NCI-H2029 treated with DMSO at 0.1 percent for 48 hours (cell line): ENCODE data around the gene KRT16.
"Not testable (repeated sequence)": the region's sequence is repeated elsewhere in the genome, so short reads cannot be mapped to it uniquely, and the experiment has no call there.

Experiments
- DNase-seq: peaks from one replicate; lab custom pipeline; 2025; lab: John Stamatoyannopoulos, UW

Gene KRT16

GRCh38 chr17:41612376-41613160, at the start of gene KRT16:
Gene KRT16 (minus strand): TSS chr17:41612767. CDS start chr17:41612688, 79 bp downstream.
- not testable (repeated sequence) for DNase-seq

- DNase-seq: no peak
Observed at GRCh38 chr17:41660221-41660711, 47.7 kb upstream of the KRT16 start.

- no peak for DNase-seq
Observed at GRCh38 chr17:41659427-41660212, 47.1 kb upstream of the KRT16 start.

GRCh38 chr17:41658846-41659245, 46.3 kb upstream of the KRT16 start:
- DNase-seq: no peak

GRCh38 chr17:41657936-41658335, 45.4 kb upstream of the KRT16 start:
- DNase-seq: no peak

GRCh38 chr17:41657176-41657754, 44.7 kb upstream of the KRT16 start:
- DNase-seq: no peak

- no peak for DNase-seq
Observed at GRCh38 chr17:41656249-41657023, 43.9 kb upstream of the KRT16 start.

- DNase-seq: no peak
Observed at GRCh38 chr17:41655611-41656111, 43.1 kb upstream of the KRT16 start.

- DNase-seq: no peak
Observed at GRCh38 chr17:41654678-41655607, 42.4 kb upstream of the KRT16 start.

- DNase-seq: no peak
Observed at GRCh38 chr17:41653892-41654677, 41.5 kb upstream of the KRT16 start.

- DNase-seq: no peak
Observed at GRCh38 chr17:41653421-41653820, 40.9 kb upstream of the KRT16 start.

GRCh38 chr17:41652461-41652970, 39.9 kb upstream of the KRT16 start:
- DNase-seq: no peak

- DNase-seq: no peak
Observed at GRCh38 chr17:41651625-41652460, 39.3 kb upstream of the KRT16 start.

GRCh38 chr17:41650794-41651624, 38.4 kb upstream of the KRT16 start:
- no peak for DNase-seq

- DNase-seq: no peak
Observed at GRCh38 chr17:41649923-41650519, 37.5 kb upstream of the KRT16 start.

- peak; percentile 34 for DNase-seq
Observed at GRCh38 chr17:41648411-41649195, 36.0 kb upstream of the KRT16 start.
